CD4-positive, alpha-beta T cell treated with Interleukin-17A for 4 hours (primary cell): ENCODE measurements around the gene CD2BP2.
"Not testable (repeated sequence)": the region's sequence is repeated elsewhere in the genome, so short reads cannot be mapped to it uniquely, and the experiment has no call there.

Experiments
- DNase-seq: peaks from one replicate; pipeline ENCODE4 v3.0.0-alpha.2; 2020; ENCODE audit warnings: mixed read lengths

CD2BP2 gene

DNA sequence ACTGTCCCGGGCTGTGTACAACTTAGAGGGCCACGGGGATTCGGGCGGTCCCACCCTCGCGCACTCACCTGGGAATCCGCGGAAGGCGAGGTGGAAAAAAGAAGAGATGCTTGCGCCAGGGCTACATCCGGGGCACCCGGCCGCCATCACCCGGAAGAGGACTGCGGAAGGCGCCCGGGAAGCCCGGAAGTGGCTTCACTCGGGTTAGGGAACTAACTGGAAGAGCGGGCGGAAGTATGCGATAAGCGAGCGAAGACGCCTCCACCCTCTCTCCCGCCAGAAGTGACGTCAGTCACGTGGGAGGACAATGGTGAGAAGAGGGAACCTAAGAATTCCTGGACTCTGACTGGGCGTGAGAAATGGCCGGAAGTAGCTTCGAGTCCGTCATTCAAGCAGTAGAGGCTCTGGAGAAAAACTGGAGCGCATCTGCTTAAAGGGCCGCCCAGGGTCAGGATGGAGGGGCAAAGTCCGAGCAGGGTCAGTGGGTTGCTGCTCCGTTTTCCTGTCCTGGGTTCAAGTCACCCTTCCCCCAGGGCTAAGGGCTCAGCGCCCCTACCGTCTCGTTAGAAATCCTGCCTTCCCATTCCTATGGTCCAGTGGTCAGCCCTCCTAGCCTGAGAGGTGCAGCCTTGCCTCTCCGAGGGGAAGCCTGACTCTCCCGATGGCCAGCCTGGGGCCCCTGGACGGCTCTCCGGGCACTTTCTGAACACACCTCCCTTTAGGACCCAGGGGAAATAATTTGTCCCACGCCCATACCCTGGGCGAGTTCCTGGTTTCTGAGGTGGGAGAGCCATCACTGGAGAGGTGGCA is at the start of gene CD2BP2:
CD2BP2 (minus strand) TSS at position 165 of the 810 bp plus-strand sequence. CDS start 627 bp downstream, outside the sequence.
- DNase-seq, result peak; percentile 91

DNA sequence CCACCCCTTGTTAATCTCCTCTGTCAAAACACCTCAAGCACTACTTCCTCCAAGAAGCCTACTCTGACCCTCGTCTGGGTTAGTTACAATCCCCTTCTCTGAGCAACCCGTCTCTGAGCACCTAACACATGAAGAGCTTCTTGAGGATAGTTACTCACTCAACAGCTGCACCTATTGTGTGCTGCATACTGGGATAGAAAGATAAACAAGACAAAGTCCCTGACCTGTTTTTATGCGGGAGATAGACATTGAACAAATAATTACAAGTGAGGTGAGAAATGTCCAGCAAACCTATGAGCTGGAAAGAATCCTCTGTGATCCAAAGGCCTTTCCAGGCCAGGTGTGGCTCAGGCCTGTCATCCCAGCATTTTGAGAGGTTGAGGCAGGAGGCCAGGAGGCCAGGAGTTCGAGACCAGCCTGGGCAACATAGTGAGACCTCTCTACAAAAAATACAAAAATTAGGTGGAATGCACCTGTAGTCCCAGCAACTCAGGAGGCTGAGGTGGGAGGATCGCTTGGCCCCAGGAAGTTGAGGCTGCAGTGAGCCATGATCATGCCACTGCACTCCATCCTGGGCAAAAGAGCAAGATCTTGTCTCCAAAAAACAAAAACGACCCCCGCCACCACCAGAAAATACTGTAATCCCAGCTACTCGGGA is 46.8 kb upstream of the CD2BP2 start:
- DNase-seq, result no peak

- DNase-seq, result no peak
Observed at GRCh38 chr16:30399435-30400186, 44.5 kb upstream of the CD2BP2 start.

- no peak for DNase-seq
Observed at GRCh38 chr16:30398661-30399434, 43.7 kb upstream of the CD2BP2 start.

DNA sequence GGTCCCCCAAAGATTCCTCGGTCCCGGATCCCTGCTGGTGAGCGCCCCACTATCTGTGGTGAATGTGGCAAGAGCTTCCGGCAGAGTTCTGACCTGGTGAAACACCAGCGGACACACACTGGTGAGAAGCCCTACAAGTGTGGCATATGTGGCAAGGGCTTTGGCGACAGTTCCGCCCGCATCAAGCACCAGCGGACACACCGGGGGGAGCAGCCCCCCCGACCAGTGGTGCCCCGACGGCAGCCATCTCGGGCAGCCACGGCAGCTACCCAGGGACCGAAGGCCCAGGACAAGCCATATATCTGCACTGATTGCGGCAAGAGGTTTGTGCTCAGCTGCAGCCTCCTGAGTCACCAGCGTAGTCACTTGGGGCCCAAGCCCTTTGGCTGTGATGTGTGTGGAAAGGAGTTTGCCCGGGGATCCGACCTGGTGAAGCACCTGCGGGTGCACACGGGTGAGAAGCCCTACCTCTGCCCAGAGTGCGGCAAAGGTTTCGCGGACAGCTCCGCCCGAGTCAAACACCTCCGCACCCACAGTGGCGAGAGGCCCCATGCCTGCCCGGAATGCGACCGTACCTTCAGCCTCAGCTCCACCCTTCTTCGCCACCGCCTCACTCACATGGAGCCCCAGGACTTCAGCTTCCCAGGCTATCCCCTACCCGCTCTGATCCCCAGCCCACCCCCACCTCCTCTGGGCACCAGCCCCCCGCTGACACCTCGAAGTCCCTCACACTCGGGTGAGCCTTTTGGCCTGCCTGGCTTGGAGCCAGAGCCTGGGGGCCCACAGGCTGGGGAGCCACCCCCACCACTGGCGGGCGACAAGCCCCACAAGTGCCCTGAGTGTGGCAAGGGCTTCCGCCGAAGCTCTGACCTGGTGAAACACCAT is 42.9 kb upstream of the CD2BP2 start:
- DNase-seq, result no peak

GRCh38 chr16:30397056-30397455 is 41.9 kb upstream of the CD2BP2 start:
- no peak for DNase-seq

- not testable (repeated sequence) for DNase-seq
Observed at GRCh38 chr16:30396627-30397026, 41.5 kb upstream of the CD2BP2 start.

GRCh38 chr16:30395992-30396585 is 41.0 kb upstream of the CD2BP2 start:
- no peak for DNase-seq

DNA sequence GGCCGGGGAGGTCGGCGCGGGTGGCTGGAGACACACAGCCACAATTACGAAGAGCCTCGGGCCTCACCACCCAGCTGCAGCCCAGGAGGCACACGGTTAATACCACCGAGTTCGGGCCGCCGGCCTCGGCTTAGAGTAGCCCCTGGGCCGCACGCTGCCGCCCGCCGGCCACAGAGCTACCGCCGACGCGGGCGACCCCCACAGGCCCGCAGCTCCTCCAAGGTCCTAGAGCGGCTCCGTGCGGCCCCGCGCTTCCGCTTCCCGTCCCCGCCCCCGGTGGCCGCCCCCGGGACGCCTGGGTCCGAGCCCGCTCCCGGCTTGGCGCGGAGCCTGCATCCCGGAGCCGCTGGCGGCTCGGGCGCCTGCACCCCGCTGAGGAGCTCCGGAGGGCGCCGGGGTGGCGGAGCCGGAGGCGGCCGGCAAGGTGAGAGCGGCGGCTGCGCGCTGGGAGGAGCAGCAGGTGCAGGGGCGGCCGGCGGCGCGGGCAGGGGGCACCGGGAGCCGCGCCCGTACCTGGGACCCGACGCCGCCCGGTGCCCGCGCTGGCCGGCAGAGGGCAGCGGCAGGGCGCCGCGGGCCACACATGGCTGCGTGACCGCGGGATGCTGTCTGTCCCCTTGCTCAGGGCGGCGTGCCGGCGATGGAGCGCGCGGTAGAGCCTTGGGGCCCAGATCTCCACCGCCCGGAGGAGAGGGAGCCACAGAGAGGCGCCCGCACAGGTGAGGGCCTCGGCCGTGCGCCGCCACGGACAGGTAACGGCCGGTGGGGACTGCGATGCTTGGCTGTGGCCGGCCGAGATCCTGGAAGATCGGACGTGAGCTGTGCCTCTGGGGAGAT is 40.3 kb upstream of the CD2BP2 start, which contains the start of gene ZNF48:
ZNF48 (plus strand) TSS at position 266 of the 837 bp plus-strand sequence; CDS start at position 641, 375 bp downstream.
- peak; percentile 74 for DNase-seq

GRCh38 chr16:30394592-30395154 is 39.6 kb upstream of the CD2BP2 start:
- no peak for DNase-seq

GRCh38 chr16:30383521-30383920 is 28.4 kb upstream of the CD2BP2 start:
- no peak for DNase-seq

GRCh38 chr16:30382111-30382881 is 27.2 kb upstream of the CD2BP2 start, which contains the start of gene SEPTIN1:
Gene SEPTIN1 (minus strand): TSS chr16:30382561. CDS start chr16:30382542, 19 bp downstream.
- peak; percentile 85 for DNase-seq

DNA sequence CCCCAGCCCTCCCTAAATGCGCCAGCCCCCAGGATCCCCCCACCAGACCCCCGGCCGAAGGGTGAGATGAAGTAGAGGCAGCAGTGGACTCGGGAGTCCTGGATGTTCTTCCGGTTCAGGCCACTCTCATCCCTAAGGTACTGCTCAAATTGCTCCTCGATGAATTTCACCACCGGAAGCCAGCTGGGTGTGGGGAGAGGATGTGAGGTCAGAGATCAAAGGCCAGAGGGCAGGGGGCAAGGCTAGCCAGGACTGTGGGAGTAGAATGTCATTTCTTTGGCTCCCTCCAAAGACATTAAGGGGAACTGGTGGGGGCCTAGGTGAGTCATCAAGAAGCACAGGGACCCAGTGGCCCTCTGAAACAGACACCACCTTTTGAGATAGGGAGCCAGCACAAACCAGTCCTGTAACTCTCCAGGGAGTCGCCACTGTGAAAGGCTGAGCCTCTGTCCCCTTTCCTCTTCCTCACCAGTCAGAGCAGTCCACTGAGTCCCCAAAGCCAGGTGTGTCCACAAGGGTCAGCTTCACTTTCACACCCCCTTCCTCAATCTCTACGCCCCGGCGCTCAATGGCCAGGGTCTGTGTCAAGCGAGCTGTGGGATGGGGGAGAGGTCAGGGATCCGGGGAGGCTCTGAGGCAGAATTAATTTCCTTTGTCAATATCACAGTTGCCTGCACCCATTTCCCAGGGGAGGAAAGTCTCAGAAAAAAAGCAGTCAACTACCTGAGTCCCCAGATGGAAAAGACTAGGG is 26.4 kb upstream of the CD2BP2 start:
- DNase-seq, result peak; percentile 62

DNA sequence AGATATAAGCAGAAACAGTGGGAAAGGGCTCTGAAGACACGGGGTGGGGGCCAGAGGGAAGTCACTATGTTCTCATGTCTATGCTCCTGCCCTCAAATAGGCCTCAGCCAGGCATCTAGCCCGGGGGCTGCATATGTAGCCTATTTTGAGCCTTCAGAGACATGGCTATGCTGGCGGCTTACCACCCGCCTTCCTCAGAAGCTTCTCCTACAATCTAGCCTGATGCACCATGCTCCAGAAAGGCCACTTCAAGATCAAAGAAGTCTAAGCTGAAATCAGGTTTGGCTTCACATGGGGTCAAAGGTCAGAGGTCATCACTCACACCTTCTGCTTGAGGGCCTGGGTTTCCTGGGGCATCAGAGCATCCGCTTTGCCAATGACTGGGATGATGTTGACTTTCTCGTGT is 25.7 kb upstream of the CD2BP2 start:
- DNase-seq, result no peak

DNA sequence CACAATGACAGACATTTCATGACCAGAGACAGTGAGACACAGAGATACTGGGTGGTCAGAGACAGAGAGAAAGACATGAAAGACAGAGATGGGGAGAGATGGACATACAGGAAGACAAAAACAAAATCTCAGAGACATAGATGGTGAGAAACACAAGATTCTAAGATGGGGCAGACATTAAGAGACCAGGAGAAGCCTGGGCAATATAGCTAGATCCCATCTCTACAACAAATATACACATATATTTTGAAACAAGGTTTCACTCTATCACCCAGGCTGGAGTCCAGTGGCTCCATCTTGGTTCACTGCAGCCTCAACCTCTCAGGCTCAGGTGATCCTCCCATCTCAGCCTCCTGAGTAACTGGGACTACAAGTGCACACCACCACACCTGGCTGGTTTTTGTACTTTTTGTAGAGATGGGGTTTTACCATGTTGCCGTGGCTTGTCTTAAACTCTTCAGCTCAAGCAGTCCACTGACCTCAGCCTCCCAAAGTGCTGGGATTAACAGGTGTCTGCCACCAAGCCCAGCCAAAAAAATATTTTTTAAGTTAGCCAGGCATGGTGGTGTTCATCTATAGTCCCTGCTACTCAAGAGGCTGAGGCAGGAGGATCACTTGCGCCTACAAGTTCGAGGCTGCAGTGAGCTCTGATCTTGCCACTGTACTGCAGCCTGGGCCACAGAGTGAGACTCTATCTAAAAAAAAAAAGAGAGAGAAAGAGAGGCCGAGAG is 25.1 kb upstream of the CD2BP2 start:
- DNase-seq, result no peak

- no peak for DNase-seq
Observed at GRCh38 chr16:30379158-30379783, 24.2 kb upstream of the CD2BP2 start.
